ENCODE data around the gene SLC38A7. TPM values are rescaled to one million over a fixed set of nuclear protein-coding genes. Genes with fewer than 3 reads are reported as not detected.

The SLC38A7 gene
- total RNA-seq, 1 experiment from 2014 or later, result 26.6 TPM

DNA sequence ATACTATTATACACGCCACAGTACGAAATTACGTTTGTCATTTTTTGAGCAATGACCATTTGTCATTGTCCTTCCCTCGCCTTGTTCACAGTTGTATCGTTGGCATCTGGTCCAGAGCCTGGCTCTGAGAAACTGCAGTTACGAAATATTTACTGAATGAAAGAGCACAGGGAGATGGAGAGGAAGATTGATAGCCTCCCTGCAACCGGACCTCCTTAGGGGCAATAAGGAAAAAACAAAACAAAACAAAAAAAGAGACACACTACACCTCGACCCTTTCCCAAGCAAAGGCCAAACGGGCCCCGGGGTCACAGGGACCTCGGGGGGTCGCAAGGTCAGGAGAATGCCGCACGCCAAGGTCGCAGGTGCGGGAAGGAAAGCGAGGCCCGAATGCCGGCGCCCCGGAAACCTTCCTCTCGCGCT, 48.7 kb upstream of the SLC38A7 start:
- H3K4ac ChIP-seq (ENCODE audit: low read depth, low read length), result no peak overlapping the region
- H4K5ac ChIP-seq (ENCODE audit: insufficient read length, low read depth, low read length), result no peak overlapping the region
- H3T11ph ChIP-seq (ENCODE audit: low read length), result no peak overlapping the region
- Mint-ChIP-seq H3K9me3 (no peaks in the 10 kb centered on the region), H3K4me1 (peaks cover 20 to 27% of the 10 kb centered on the region in 2 experiments), H3K27ac (peak overlapping the region; percentile 4 to 74 (median 52); a peak in 5 of 7 replicates), H3K27me3 (ENCODE audit: low read depth) (no peaks in the 10 kb centered on the region; the same call in 1 of the 2 replicates), H3K4me3 (peak overlapping the region; percentile 91 to 100), H3K36me3 (ENCODE audit: insufficient read depth in 1 of 3, low read depth in 3 of 3) (peaks cover 5 to 14% (median 8%) of the 10 kb centered on the region in 3 experiments; a peak in 5 of 7 replicates)
- no peak overlapping the region for H2BK20ac ChIP-seq (ENCODE audit: low read depth, low read length, poor library complexity, severe bottlenecking)
- peaks cover 3% of the 10 kb centered on the region; the same call in 1 of the 2 replicates for H3K4me1 ChIP-seq (ENCODE audit: insufficient read depth, low read length)
- H4K8ac ChIP-seq (replicated peaks; ENCODE audit: insufficient read length, low read depth, low read length), result no peak overlapping the region
- no peak overlapping the region for H3K23ac ChIP-seq (ENCODE audit: insufficient read length, low read depth, low read length)
- H3K18ac ChIP-seq (ENCODE audit: insufficient read length, low read depth, low read length), result no peak overlapping the region
- H2BK5ac ChIP-seq (ENCODE audit: insufficient read length, low read length), result no peak overlapping the region
- TF ChIP-seq, protein P1, sequence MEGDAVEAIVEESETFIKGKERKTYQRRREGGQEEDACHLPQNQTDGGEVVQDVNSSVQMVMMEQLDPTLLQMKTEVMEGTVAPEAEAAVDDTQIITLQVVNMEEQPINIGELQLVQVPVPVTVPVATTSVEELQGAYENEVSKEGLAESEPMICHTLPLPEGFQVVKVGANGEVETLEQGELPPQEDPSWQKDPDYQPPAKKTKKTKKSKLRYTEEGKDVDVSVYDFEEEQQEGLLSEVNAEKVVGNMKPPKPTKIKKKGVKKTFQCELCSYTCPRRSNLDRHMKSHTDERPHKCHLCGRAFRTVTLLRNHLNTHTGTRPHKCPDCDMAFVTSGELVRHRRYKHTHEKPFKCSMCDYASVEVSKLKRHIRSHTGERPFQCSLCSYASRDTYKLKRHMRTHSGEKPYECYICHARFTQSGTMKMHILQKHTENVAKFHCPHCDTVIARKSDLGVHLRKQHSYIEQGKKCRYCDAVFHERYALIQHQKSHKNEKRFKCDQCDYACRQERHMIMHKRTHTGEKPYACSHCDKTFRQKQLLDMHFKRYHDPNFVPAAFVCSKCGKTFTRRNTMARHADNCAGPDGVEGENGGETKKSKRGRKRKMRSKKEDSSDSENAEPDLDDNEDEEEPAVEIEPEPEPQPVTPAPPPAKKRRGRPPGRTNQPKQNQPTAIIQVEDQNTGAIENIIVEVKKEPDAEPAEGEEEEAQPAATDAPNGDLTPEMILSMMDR (conservative IDR thresholded peaks at IDR 0.05), result no peak
- no peak overlapping the region for H2AFZ ChIP-seq (ENCODE audit: low read length)
- no peak overlapping the region for H2AK5ac ChIP-seq (ENCODE audit: insufficient read length, low read length)
- H2BK15ac ChIP-seq (ENCODE audit: low read depth, low read length), result no peak overlapping the region
- H3K9ac ChIP-seq (ENCODE audit: extremely low read depth, insufficient read length, low read length), result peak overlapping the region; percentile 68
- H2BK120ac ChIP-seq (ENCODE audit: low read depth, low read length, poor library complexity, severe bottlenecking), result no peak overlapping the region
- no peak for DNase-seq
- peak overlapping the region; percentile 83 for H3K4me2 ChIP-seq (ENCODE audit: insufficient read depth, insufficient read length, low read length)
- WGBS (ENCODE audit: extremely low coverage, insufficient read length, low lambda C conversion rate), result no CpG with 5 or more reads among the region's 23 CpGs
- no peaks in the 10 kb centered on the region for H3K27me3 ChIP-seq (ENCODE audit: insufficient read depth, low read length)
- H3K23me2 ChIP-seq (ENCODE audit: insufficient read length, low read depth, low read length, poor library complexity, severe bottlenecking), result peaks cover 7% of the 10 kb centered on the region
- peaks cover 5% of the 10 kb centered on the region for H3K79me1 ChIP-seq (ENCODE audit: insufficient read depth, low read depth, low read length, poor library complexity, severe bottlenecking)
- H3K79me2 ChIP-seq (ENCODE audit: insufficient read depth, low read length), result peaks cover 30% of the 10 kb centered on the region; the same call in 1 of the 2 replicates
- no peak overlapping the region for H3K56ac ChIP-seq (ENCODE audit: insufficient read length, low read depth, low read length)
- no peaks in the 10 kb centered on the region for H3K9me3 ChIP-seq (ENCODE audit: control insufficient read depth, low read depth, low read length)
- peak overlapping the region; percentile 30; the same call in 1 of the 2 replicates for H3K14ac ChIP-seq (ENCODE audit: insufficient read depth, low read length)
- no peak overlapping the region for H3K27ac ChIP-seq (ENCODE audit: insufficient read length, low read depth, low read length)
- H4K91ac ChIP-seq (ENCODE audit: insufficient read length, low read depth, low read length), result no peak overlapping the region
- no peak overlapping the region for H2BK12ac ChIP-seq (ENCODE audit: insufficient read length, low read depth, low read length)
- no peaks in the 10 kb centered on the region for H4K20me1 ChIP-seq (ENCODE audit: control insufficient read depth, insufficient read depth, insufficient read length)
